NCI-H2029 treated with DMSO at 0.1 percent for 48 hours (cell line): ENCODE data around the gene ANKRD10.

ENCODE experiments used
- DNase-seq: peaks from one replicate; lab custom pipeline; 2025; lab: John Stamatoyannopoulos, UW

The ANKRD10 gene

DNA sequence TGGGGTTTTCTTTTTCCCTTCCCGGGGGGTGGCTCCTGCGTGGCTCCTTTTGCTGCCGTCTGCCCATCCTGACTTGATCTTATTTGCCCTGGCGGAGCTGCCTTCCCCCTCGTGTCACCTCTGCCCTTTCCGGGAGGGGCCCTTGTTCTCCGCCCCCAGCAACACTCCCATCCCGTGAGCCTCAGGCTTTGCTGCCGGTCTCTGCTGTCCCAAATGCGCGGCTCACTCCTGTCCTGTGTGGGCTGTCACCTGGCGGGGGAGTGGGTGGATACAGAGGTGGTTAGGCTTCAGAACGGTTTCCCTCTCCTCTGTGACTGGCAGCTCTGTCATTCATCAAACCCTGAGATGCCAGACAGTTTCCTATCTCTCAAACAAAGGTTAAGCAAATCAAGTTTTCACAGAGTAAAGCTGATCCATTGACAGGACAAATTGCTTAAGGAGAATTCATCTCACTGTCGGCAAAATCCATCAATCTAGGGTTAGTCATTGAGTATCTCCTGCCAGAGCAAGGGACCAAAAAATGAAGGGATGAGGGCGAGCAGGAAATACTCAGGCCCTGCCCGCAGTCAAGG lies 84.0 kb downstream of the ANKRD10 start:
- no peak for DNase-seq

DNA sequence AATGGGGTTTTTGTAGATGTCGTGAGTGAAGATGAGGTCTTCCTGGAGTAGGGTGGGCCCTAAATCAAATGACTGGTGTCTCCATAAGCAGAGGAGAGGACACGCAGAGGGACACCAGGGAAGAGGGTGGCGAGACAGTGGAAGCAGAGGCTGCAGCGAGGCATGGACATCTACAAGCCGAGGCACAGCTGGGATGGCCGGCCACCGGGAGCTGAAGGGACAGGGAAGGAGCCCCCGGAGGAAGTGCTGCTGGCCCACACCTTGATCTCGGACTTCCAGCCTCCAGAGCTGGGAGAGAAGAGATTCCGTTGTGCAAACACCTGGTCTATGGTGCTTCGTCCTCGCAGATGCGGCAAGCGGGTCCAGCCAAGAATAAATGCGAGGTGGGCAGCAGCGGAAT lies 84.5 kb downstream of the ANKRD10 start:
- DNase-seq = no peak

DNA sequence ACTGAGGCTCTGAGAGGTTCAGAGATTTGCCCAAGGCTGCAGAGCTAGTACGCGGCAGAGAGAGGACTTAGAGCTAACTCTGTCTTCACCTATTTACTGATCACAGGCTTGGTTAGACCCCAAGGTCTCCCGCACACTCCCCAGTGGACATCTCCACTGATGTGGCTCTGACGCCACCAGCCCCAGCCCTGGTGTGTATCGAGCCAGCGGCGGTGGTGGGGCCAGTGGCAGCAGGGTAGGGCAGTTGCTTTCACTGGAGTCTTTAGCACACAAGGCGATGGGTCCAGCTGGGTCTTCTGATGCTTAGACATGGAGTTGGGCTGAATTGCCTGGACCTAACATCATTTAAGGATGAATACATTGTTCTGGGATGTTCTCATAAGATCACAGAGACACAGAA lies 85.4 kb downstream of the ANKRD10 start:
- DNase-seq = no peak

DNA sequence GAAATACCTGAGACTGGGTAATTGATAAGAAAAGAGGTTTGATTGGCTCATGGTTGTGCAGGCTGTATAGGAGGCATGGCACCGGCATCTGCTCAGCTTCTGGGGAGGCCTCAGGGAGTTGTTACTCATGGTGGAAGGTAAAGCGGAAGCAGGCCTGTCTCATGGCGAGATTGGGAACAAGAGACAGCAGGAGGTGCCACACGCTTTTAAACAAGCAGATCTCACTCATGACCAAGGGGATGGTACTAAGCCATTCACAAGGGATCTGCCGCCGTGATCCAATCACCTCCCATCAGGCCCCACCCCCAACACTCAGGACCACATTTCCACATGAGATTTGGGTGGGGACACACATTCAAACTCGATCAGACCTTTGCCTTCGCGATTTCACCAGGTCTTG lies 86.2 kb downstream of the ANKRD10 start:
- DNase-seq = no peak
